WERI-Rb-1 (cell line): ENCODE measurements around the gene RABEP2.
"Not testable (repeated sequence)": the region's sequence is repeated elsewhere in the genome, so short reads cannot be mapped to it uniquely, and the experiment has no call there.

Experiments
- DNase-seq: peaks from one replicate; pipeline ENCODE4 v3.0.0-alpha.2; 2020
- H3K27ac ChIP-seq: fragments of 250-450 bp; sonication (Bioruptor Pico); 2 replicates; pipeline ENCODE4 v1.5.1; 2020; ENCODE audit warnings: mild to moderate bottlenecking, moderate library complexity
- H3K27me3 ChIP-seq: fragments of 250-450 bp; sonication (Bioruptor Pico); 2 replicates; pipeline ENCODE4 v1.5.1; 2021; ENCODE audit warnings: mild to moderate bottlenecking, low read depth, moderate library complexity; ENCODE audit not compliant: insufficient read depth, severe bottlenecking
- H3K36me3 ChIP-seq: fragments of 250-450 bp; sonication (Bioruptor Pico); 2 replicates; pipeline ENCODE4 v1.5.1; 2020; ENCODE audit warnings: mild to moderate bottlenecking, moderate library complexity
- H3K4me3 ChIP-seq: 2 replicates; pipeline ENCODE4 v1.5.1; 2011; ENCODE audit warnings: low read depth, mild to moderate bottlenecking, control low read depth, low read length
- H3K9me3 ChIP-seq: fragments of 250-450 bp; sonication (Bioruptor Pico); 2 replicates; pipeline ENCODE4 v1.5.1; 2021; ENCODE audit warnings: mild to moderate bottlenecking, moderate library complexity; ENCODE audit not compliant: severe bottlenecking
- TF ChIP-seq, protein P1 (sequence below): IDR thresholded peaks from 2 replicates; pipeline ENCODE4 v1.5.1; 2011; ENCODE audit warnings: low read depth, mild to moderate bottlenecking, control low read depth, inconsistent platforms, low read length

The RABEP2 gene

GRCh38 chr16:28931801-28932225, 6.8 kb upstream of the RABEP2 start, which contains the start of gene CD19:
CD19 (plus strand) TSS chr16:28931971; CDS start chr16:28932001, 30 bp downstream.
- 0 out of 2 replicates have a peak within 1 kb of the TSS, but pooled peaks have one; percentile 2 for H3K4me3 ChIP-seq
- H3K36me3 ChIP-seq: no peaks in the 10 kb centered on the region
- peak within 1 kb of the TSS; percentile 81 for H3K27ac ChIP-seq
- no peak for DNase-seq
- TF ChIP-seq, protein P1, sequence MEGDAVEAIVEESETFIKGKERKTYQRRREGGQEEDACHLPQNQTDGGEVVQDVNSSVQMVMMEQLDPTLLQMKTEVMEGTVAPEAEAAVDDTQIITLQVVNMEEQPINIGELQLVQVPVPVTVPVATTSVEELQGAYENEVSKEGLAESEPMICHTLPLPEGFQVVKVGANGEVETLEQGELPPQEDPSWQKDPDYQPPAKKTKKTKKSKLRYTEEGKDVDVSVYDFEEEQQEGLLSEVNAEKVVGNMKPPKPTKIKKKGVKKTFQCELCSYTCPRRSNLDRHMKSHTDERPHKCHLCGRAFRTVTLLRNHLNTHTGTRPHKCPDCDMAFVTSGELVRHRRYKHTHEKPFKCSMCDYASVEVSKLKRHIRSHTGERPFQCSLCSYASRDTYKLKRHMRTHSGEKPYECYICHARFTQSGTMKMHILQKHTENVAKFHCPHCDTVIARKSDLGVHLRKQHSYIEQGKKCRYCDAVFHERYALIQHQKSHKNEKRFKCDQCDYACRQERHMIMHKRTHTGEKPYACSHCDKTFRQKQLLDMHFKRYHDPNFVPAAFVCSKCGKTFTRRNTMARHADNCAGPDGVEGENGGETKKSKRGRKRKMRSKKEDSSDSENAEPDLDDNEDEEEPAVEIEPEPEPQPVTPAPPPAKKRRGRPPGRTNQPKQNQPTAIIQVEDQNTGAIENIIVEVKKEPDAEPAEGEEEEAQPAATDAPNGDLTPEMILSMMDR: no peak
- no peaks in the 10 kb centered on the region for H3K27me3 ChIP-seq
- no peaks in the 10 kb centered on the region for H3K9me3 ChIP-seq

GRCh38 chr16:28930652-28931051, 5.6 kb upstream of the RABEP2 start:
- TF ChIP-seq, protein P1: no peak
- H3K27ac ChIP-seq: no peak overlapping the region
- peak; percentile 86 for DNase-seq
- no peaks in the 10 kb centered on the region for H3K36me3 ChIP-seq
- no peaks in the 10 kb centered on the region for H3K9me3 ChIP-seq
- H3K4me3 ChIP-seq: no peak overlapping the region
- H3K27me3 ChIP-seq: no peaks in the 10 kb centered on the region

DNA sequence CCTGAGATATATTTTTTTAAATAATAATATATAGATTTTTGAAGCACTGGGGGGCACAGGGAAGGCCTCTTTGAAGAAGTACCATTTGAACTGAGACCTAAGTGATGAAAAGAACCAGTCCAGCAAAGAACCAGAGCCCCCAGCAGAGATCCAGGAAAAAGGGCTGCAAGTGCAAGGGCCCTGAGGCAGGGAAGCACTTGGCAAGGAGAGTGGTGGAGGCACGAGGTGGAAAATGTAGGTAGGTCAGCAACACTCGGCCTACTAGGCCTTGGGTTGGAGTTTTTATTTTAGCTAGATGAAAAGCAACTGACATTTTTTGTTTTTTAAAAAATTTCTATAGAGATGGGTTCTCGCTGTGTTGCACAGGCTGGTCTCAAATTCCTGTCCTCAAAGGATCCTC, 5.2 kb upstream of the RABEP2 start:
- no peak for DNase-seq
- TF ChIP-seq, protein P1: no peak
- H3K36me3 ChIP-seq: 0 out of 2 replicates have a peak, but pooled peaks cover 2% of the 10 kb centered on the region
- H3K27me3 ChIP-seq: no peaks in the 10 kb centered on the region
- no peaks in the 10 kb centered on the region for H3K9me3 ChIP-seq
- H3K27ac ChIP-seq: no peak overlapping the region
- no peak overlapping the region for H3K4me3 ChIP-seq

GRCh38 chr16:28927815-28928214, 2.8 kb upstream of the RABEP2 start:
- Histone ChIP-seq H3K4me3 (no peak overlapping the region), H3K27ac (no peak overlapping the region), H3K27me3 (no peaks in the 10 kb centered on the region), H3K9me3 (no peaks in the 10 kb centered on the region), H3K36me3 (peaks cover 6% of the 10 kb centered on the region; the same call in 1 of the 2 replicates)
- DNase-seq: no peak
- TF ChIP-seq, protein P1: no peak

DNA sequence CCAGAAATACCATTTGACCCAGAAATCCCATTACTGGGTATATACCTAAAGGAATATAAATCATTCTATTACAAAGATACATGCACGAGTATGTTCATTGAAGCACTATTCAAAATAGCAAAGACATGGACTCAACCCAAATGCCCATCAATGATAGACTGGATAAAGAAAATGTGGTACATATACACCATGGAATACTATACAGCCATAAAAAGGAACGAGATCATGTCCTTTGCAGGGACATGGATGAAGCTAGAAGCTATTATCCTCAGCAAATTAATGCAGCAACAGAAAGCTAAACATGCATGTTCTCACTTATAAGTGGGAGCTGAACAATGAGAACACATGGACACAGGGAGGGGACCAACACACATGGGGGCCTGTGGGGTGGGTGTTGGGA, 1.2 kb upstream of the RABEP2 start:
- Histone ChIP-seq H3K27ac (peak overlapping the region; percentile 96), H3K4me3 (peak overlapping the region; percentile 94)
- not testable (repeated sequence) for H3K9me3 ChIP-seq, DNase-seq, H3K36me3 ChIP-seq, H3K27me3 ChIP-seq

DNA sequence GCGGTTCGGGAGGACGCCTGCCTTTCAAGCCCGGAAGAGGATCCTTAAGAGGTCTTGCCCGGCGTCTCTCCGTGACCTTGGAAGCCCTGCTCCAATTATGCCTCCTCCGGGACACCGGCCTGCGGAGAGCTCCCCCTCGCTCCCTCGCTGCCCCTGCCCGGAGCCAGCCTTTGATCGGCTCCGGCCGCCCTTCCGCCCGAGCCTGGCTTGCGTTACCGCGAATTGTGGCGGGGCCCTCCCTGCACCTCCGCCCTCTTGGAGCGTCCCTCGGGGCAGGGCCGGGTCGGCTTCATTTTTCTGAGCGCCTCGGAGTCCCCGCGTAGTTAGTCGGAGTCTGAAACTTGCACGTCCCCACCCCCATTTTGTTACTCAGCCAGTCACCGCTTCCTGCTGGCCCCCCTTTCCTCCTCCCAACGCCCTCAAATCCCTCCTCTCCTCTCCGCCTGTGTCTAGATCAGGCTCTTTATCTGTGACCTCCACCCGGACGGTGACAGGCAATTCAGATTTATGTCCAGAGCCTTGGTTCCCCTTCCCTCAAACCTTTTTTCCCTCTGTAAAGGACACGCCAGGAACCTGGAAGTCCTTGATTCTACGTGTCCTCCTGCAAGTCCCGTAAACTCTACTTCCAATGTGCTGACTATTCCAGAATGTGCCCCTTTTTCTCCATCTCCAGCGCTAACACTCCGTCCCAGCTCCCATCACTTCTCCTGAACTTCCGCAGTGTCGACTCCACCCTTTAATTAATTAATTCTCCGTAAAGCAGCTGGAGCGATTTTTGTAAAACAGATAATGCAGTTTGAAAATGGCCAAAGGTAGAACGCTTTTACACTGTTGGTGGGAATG, 569 bp upstream of the RABEP2 start:
- Histone ChIP-seq H3K27ac (peak overlapping the region; percentile 96), H3K4me3 (peak overlapping the region; percentile 94), H3K27me3 (no peaks in the 10 kb centered on the region), H3K36me3 (peaks cover 6% of the 10 kb centered on the region; the same call in 1 of the 2 replicates), H3K9me3 (no peaks in the 10 kb centered on the region)
- TF ChIP-seq, protein P1: no peak
- DNase-seq: peak; percentile 89
